AG10803 (cell line): ENCODE measurements around the gene GRIK1.

Source experiments
- DNase-seq: peaks from one replicate; pipeline ENCODE4 v3.0.0; 2010; ENCODE audit warnings: low read depth
- H3K4me3 ChIP-seq: 2 replicates; pipeline ENCODE4 v1.5.1; 2011; ENCODE audit warnings: mild to moderate bottlenecking, low read length, control low read depth
- CTCF ChIP-seq: conservative IDR thresholded peaks from 2 replicates; pipeline ENCODE4 v1.5.1; 2011; ENCODE audit warnings: mild to moderate bottlenecking, low read length, control low read depth, inconsistent platforms

GRIK1 gene

GRCh38 chr21:29825345-29825744 lies 114.5 kb downstream of the GRIK1 start:
- DNase-seq: no peak
- TF ChIP-seq CTCF: no peak
- no peak overlapping the region for H3K4me3 ChIP-seq

- H3K4me3 ChIP-seq: no peak overlapping the region
- TF ChIP-seq CTCF: no peak
- DNase-seq: no peak
Observed at GRCh38 chr21:29822064-29822463, 117.7 kb downstream of the GRIK1 start.

- TF ChIP-seq CTCF: no peak
- DNase-seq: no peak
- no peak overlapping the region for H3K4me3 ChIP-seq
Observed at GRCh38 chr21:29821230-29821629, 118.6 kb downstream of the GRIK1 start.

- TF ChIP-seq CTCF: no peak
- H3K4me3 ChIP-seq: no peak overlapping the region
- DNase-seq: no peak
Observed at GRCh38 chr21:29819675-29820326, 120.0 kb downstream of the GRIK1 start.

- no peak overlapping the region for H3K4me3 ChIP-seq
- no peak for DNase-seq
- TF ChIP-seq CTCF: no peak
Observed at GRCh38 chr21:29818383-29818921, 121.3 kb downstream of the GRIK1 start.

- TF ChIP-seq CTCF: no peak
- H3K4me3 ChIP-seq: no peak overlapping the region
- no peak for DNase-seq
Observed at GRCh38 chr21:29817450-29817849, 122.3 kb downstream of the GRIK1 start.

GRCh38 chr21:29812947-29813346 lies 126.8 kb downstream of the GRIK1 start:
- no peak for DNase-seq
- no peak overlapping the region for H3K4me3 ChIP-seq
- no peak for TF ChIP-seq CTCF
